Lower lobe of right lung (tissue), 2 donors: ENCODE results near the gene EDA. TPM values are rescaled to one million over a fixed set of nuclear protein-coding genes. Genes with fewer than 3 reads are reported as not detected.
A peak's percentile ranks its signal among the peaks of the same experiment; 100 is the strongest.

Experiments used
- ATAC-seq, 2 donors: fragments of 200-7000 bp; cut with Tn5 transposase; one replicate each; pipeline ENCODE4 v1.9.1; 2020 to 2022; ENCODE audit warnings: mild to moderate bottlenecking in 2 of 2, moderate library complexity in 2 of 2
- DNase-seq: peaks from one replicate; pipeline ENCODE4 v3.0.0-alpha.2; 2020
- H3K27ac ChIP-seq: fragments of 200-600 bp; one replicate; pipeline ENCODE4 v1.8.0; 2022
- H3K27me3 ChIP-seq: fragments of 200-600 bp; one replicate; pipeline ENCODE4 v1.8.0; 2022; ENCODE audit warnings: low read depth
- H3K36me3 ChIP-seq: fragments of 200-600 bp; one replicate; pipeline ENCODE4 v1.8.0; 2022; ENCODE audit warnings: mild to moderate bottlenecking
- H3K4me1 ChIP-seq: fragments of 200-600 bp; one replicate; pipeline ENCODE4 v1.8.0; 2022
- H3K4me3 ChIP-seq: fragments of 200-600 bp; one replicate; pipeline ENCODE4 v1.8.0; 2022; ENCODE audit warnings: mild to moderate bottlenecking
- H3K9me3 ChIP-seq: fragments of 200-600 bp; one replicate; pipeline ENCODE4 v1.8.0; 2022
- CTCF ChIP-seq: fragments of 200-600 bp; IDR thresholded peaks from one replicate; pipeline ENCODE4 v1.8.0; 2022; ENCODE audit warnings: antibody characterized with exemption, mild to moderate bottlenecking
- intact Hi-C: fragments of 100-400 bp; cut with DNase I; formaldehyde crosslinking; loops from one replicate; pipeline ENCODE4 v1.11.0; 2022
- long read RNA-seq: library from polyadenylated mRNA; unstranded; transcript quantifications from one replicate; pipeline ENCODE4 v2.0.0, GENCODE V29; 2021
- total RNA-seq: library from RNA; stranded (reverse); fragmentation: NEBNext Ultra II Directional; extraction: Animal tissue kit (Norgen Biotek cat#: 25700); gene quantifications from one replicate; pipeline ENCODE4 v1.2.1, GENCODE V29; 2021
- donor health status: DM: no; HTN: yes; CAD: no; lungs with severe emphysema.

Gene EDA
- total RNA-seq = 5.5 TPM
- long read RNA-seq, partial matches to known transcripts = 0 of 6 reads
- long read RNA-seq, other reads (novel, unspliced or antisense) = 6 of 6 reads

GRCh38 chrX:69615779-69616456, at the start of gene EDA:
TSS of gene EDA (plus strand) at chrX:69616113.
- TF ChIP-seq CTCF = no peak
- intact Hi-C loops = no loop called here
- DNase-seq (peak; percentile 87), ATAC-seq (peak; percentile 98 to 99)
- Histone ChIP-seq H3K27ac (peak within 1 kb of the TSS; percentile 3), H3K27me3 (no peaks in the 10 kb centered on the region), H3K4me1 (no peaks in the 10 kb centered on the region), H3K4me3 (peak within 1 kb of the TSS; percentile 69), H3K9me3 (no peaks in the 10 kb centered on the region), H3K36me3 (no peaks in the 10 kb centered on the region)

- Histone ChIP-seq H3K27me3 (no peaks in the 10 kb centered on the region), H3K9me3 (no peaks in the 10 kb centered on the region), H3K4me3 (no peak overlapping the region), H3K27ac (no peak overlapping the region), H3K36me3 (no peaks in the 10 kb centered on the region), H3K4me1 (no peaks in the 10 kb centered on the region)
- intact Hi-C loops = no loop called here
- ATAC-seq (no peak), DNase-seq (no peak)
- TF ChIP-seq CTCF = no peak
These were observed 47.1 kb upstream of the EDA start for GRCh38 chrX:69568828-69569227.

DNA sequence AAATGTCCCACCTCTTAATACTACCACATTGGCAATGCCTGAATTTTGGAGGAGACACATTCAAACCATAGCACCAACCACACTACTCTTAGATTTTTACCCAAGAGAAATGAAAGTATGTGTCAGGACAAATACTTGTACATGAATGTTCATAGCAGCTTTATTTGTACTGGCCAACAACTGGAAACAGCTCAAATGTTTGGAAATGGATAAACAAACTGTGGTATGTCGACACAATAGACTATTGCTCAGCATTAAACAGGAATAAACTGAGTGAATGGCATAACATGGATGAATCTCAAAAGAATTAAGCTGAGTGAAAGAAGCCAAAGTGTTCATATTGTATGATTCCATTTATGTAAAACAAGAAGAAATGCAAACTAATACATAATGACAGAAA, 18.5 kb upstream of the EDA start:
- no peaks in the 10 kb centered on the region for H3K4me1 ChIP-seq
- no peak overlapping the region for H3K4me3 ChIP-seq
- H3K36me3 ChIP-seq = no peaks in the 10 kb centered on the region
- TF ChIP-seq CTCF = no peak
- H3K9me3 ChIP-seq = no peaks in the 10 kb centered on the region
- DNase-seq = no peak
- ATAC-seq = no peak
- no peak overlapping the region for H3K27ac ChIP-seq
- intact Hi-C loops = no loop called here
- no peaks in the 10 kb centered on the region for H3K27me3 ChIP-seq

DNA sequence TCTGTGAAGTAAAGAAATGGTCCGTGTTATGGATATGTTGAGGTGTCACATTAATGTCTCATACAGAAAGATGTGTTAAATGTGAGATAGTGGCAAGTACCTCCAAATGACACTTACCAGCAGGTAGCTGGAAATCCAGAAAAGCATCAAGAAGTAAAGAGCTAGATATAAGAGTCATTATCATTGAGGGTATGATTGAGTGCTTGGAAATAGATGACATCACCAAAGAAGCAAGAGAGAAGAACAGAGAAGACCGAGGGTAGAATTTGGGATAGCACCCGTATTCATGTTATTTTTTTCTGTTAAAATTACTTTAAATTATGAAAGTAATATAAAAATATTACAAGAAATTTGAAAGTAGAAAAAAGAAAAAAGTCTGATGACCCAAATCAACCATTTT, 15.7 kb upstream of the EDA start:
- Histone ChIP-seq H3K27ac (no peak overlapping the region), H3K4me3 (no peak overlapping the region), H3K27me3 (no peaks in the 10 kb centered on the region), H3K9me3 (no peaks in the 10 kb centered on the region), H3K36me3 (no peaks in the 10 kb centered on the region), H3K4me1 (no peaks in the 10 kb centered on the region)
- no peak for ATAC-seq
- DNase-seq = no peak
- intact Hi-C loops = no loop called here
- no peak for TF ChIP-seq CTCF

DNA sequence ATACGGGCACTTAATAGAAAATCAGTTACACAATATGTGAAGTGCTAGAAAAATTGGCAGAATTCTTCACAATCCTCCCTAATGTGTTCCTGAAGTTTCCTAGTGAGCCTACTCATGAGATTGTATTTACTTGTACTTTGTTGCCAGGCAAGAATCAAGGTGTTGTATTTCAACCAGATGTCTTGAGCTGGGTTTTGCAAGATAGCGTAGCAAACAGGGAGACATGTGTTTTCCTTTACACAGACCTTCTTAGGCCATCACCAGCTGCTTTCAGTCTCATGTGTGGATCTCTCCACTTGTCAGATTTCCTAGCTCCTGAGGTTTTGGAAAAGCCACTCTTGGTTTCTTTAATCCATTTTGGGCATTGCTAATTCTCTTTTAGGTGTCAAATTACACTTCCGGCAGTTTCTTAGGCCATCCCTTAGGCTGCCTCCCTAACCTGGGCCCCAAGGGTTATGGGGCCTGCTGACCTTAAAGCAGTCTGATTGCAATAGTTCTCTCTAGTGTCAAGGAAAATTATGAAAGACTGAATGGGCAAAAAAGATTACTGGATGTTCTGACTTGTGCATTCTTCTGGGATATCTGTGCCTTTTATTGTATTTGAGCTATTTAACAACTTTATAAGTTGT, 12.2 kb upstream of the EDA start:
- Histone ChIP-seq H3K9me3 (no peaks in the 10 kb centered on the region), H3K27ac (no peak overlapping the region), H3K36me3 (no peaks in the 10 kb centered on the region), H3K4me3 (no peak overlapping the region), H3K4me1 (no peaks in the 10 kb centered on the region), H3K27me3 (no peaks in the 10 kb centered on the region)
- TF ChIP-seq CTCF = no peak
- DNase-seq = no peak
- intact Hi-C loops = no loop called here
- no peak for ATAC-seq
